Measurements from ENCODE around the gene ZNRF2. TPM values are rescaled to one million over a fixed set of nuclear protein-coding genes. Genes with fewer than 3 reads are reported as not detected.

The ZNRF2 gene
- total and polyA plus RNA-seq, 2 of the 13 experiments (the other 11 are each of a cell fraction or from before 2014, with no cell fraction given), result 3.5 to 7.7 TPM

DNA sequence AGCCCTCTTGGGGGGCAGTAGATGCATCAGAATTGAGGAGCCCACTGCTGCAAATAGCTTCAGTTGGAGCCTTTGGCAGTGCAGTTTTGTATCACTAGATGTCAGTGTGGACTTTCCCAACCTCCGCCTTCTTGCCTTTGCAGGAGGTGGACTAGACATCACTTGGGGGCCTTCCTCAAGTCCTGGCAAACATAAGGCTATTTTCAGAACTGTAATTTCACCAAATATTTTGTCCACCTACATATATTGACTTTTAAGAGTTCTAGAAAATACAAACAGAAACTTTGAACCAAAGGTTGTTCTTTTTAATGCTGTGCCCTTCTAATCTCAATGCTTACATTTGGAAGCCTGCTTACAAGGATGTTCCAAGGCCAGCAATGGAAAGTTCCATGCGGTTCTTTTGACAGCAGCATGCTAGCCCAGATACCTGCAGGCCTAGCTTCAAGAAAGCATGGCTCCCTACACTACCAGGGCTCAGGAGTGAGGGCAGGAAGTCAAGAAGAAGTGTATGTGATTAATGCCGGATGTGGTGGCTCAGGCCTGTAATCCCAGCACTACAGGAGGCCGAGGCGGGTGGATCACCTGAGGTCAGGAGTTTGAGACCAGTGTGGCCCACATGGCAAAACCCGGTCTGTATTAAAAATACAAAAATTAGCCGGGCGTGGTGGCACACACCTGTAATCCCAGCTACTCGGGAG lies 8.0 kb upstream of the ZNRF2 start (continued):
- TF ChIP-seq, protein P1, sequence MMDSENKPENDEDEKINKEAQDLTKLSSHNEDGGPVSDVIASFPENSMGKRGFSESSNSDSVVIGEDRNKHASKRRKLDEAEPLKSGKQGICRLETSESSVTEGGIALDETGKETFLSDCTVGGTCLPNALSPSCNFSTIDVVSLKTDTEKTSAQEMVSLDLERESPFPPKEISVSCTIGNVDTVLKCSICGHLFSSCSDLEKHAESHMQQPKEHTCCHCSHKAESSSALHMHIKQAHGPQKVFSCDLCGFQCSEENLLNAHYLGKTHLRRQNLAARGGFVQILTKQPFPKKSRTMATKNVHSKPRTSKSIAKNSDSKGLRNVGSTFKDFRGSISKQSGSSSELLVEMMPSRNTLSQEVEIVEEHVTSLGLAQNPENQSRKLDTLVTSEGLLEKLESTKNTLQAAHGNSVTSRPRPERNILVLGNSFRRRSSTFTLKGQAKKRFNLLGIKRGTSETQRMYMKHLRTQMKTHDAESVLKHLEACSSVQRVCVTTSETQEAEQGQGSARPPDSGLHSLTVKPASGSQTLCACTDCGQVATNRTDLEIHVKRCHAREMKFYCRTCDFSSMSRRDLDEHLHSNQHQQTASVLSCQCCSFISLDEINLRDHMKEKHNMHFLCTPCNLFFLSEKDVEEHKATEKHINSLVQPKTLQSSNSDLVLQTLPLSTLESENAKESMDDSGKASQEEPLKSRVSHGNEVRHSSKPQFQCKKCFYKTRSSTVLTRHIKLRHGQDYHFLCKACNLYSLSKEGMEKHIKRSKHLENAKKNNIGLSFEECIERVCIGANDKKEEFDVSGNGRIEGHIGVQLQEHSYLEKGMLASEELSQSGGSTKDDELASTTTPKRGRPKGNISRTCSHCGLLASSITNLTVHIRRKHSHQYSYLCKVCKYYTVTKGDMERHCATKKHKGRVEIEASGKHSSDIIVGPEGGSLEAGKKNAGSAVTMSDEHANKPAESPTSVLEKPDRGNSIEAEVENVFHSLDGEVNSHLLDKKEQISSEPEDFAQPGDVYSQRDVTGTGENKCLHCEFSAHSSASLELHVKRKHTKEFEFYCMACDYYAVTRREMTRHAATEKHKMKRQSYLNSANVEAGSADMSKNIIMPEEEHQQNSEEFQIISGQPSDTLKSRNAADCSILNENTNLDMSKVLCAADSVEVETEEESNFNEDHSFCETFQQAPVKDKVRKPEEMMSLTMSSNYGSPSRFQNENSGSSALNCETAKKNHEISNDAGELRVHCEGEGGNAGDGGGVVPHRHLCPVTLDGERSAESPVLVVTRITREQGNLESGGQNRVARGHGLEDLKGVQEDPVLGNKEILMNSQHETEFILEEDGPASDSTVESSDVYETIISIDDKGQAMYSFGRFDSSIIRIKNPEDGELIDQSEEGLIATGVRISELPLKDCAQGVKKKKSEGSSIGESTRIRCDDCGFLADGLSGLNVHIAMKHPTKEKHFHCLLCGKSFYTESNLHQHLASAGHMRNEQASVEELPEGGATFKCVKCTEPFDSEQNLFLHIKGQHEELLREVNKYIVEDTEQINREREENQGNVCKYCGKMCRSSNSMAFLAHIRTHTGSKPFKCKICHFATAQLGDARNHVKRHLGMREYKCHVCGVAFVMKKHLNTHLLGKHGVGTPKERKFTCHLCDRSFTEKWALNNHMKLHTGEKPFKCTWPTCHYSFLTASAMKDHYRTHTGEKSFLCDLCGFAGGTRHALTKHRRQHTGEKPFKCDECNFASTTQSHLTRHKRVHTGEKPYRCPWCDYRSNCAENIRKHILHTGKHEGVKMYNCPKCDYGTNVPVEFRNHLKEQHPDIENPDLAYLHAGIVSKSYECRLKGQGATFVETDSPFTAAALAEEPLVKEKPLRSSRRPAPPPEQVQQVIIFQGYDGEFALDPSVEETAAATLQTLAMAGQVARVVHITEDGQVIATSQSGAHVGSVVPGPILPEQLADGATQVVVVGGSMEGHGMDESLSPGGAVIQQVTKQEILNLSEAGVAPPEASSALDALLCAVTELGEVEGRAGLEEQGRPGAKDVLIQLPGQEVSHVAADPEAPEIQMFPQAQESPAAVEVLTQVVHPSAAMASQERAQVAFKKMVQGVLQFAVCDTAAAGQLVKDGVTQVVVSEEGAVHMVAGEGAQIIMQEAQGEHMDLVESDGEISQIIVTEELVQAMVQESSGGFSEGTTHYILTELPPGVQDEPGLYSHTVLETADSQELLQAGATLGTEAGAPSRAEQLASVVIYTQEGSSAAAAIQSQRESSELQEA (CRISPR knock-in tag; IDR thresholded peaks at IDR 0.05; ENCODE audit: not compliant biosample characterization), result no peak
- TF ChIP-seq CBX5 (CRISPR knock-in tag; IDR thresholded peaks at IDR 0.05; ENCODE audit: borderline replicate concordance), result no peak
- TF ChIP-seq JDP2 (CRISPR knock-in tag; IDR thresholded peaks at IDR 0.05; ENCODE audit: borderline replicate concordance), result no peak
- TF ChIP-seq BCL6 (CRISPR knock-in tag; IDR thresholded peaks at IDR 0.05), result peak; percentile 89
- no peak for TF ChIP-seq ZNF232 (CRISPR knock-in tag; IDR thresholded peaks at IDR 0.05; ENCODE audit: borderline replicate concordance)
- TF ChIP-seq, protein P2, sequence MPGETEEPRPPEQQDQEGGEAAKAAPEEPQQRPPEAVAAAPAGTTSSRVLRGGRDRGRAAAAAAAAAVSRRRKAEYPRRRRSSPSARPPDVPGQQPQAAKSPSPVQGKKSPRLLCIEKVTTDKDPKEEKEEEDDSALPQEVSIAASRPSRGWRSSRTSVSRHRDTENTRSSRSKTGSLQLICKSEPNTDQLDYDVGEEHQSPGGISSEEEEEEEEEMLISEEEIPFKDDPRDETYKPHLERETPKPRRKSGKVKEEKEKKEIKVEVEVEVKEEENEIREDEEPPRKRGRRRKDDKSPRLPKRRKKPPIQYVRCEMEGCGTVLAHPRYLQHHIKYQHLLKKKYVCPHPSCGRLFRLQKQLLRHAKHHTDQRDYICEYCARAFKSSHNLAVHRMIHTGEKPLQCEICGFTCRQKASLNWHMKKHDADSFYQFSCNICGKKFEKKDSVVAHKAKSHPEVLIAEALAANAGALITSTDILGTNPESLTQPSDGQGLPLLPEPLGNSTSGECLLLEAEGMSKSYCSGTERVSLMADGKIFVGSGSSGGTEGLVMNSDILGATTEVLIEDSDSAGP (CRISPR knock-in tag; IDR thresholded peaks at IDR 0.05; ENCODE audit: borderline replicate concordance), result no peak
- TF ChIP-seq NAIF1 (CRISPR knock-in tag; IDR thresholded peaks at IDR 0.05; ENCODE audit: borderline replicate concordance), result no peak
- TF ChIP-seq ZNF878 (CRISPR knock-in tag; IDR thresholded peaks at IDR 0.05), result no peak
- no peak for TF ChIP-seq BHLHE40 (IDR thresholded peaks at IDR 0.05; ENCODE audit: low read length)
- TF ChIP-seq ZNF335 (CRISPR knock-in tag; IDR thresholded peaks at IDR 0.05), result 0 out of 2 replicates have a peak, but pooled peaks have one; percentile 55
- TF ChIP-seq ZNF263 (CRISPR knock-in tag; IDR thresholded peaks at IDR 0.05), result no peak
- TF ChIP-seq KMT2B (CRISPR knock-in tag; IDR thresholded peaks at IDR 0.05), result no peak
- no peak for TF ChIP-seq ZNF607 (CRISPR knock-in tag; IDR thresholded peaks at IDR 0.05; ENCODE audit: borderline replicate concordance)
- TF ChIP-seq, protein P3, sequence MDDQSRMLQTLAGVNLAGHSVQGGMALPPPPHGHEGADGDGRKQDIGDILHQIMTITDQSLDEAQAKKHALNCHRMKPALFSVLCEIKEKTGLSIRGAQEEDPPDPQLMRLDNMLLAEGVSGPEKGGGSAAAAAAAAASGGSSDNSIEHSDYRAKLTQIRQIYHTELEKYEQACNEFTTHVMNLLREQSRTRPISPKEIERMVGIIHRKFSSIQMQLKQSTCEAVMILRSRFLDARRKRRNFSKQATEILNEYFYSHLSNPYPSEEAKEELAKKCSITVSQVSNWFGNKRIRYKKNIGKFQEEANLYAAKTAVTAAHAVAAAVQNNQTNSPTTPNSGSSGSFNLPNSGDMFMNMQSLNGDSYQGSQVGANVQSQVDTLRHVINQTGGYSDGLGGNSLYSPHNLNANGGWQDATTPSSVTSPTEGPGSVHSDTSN (CRISPR knock-in tag; IDR thresholded peaks at IDR 0.05; ENCODE audit: borderline replicate concordance), result no peak
- TF ChIP-seq SOX13 (IDR thresholded peaks at IDR 0.05), result no peak
- TF ChIP-seq SOX13 (CRISPR knock-in tag; conservative IDR thresholded peaks at IDR 0.05 in 1 of 2, IDR thresholded peaks at IDR 0.05 in 1 of 2), result peak in 1 of 2 experiments; percentile 42; a peak in 2 of 4 replicates
- no peak for TF ChIP-seq ARID2 (CRISPR knock-in tag; IDR thresholded peaks at IDR 0.05; ENCODE audit: borderline replicate concordance)
- TF ChIP-seq, protein P4, sequence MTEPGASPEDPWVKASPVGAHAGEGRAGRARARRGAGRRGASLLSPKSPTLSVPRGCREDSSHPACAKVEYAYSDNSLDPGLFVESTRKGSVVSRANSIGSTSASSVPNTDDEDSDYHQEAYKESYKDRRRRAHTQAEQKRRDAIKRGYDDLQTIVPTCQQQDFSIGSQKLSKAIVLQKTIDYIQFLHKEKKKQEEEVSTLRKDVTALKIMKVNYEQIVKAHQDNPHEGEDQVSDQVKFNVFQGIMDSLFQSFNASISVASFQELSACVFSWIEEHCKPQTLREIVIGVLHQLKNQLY (CRISPR knock-in tag; IDR thresholded peaks at IDR 0.05), result no peak

Data from HepG2 (cell line).